Adrenal gland (tissue), 5 donors: Measurements from ENCODE around the gene NQO1.

Experiments used
- CTCF ChIP-seq, 6 experiments: fragments of 450-650 bp in 4 of 6; fragments of 200-600 bp in 2 of 6; sonication (generic) in 1 of 6; IDR thresholded peaks; 1 replicate in 5 of 6; 2 replicates in 1 of 6; pipeline versions ENCODE4 v1.5.1 to v1.8.0; 2016 to 2021; ENCODE audit warnings: antibody characterized with exemption in 6 of 6, mild to moderate bottlenecking in 2 of 6, moderate library complexity in 1 of 6
- POLR2A ChIP-seq, 2 donors: fragments of 450-650 bp; IDR thresholded peaks; one replicate each; pipeline ENCODE4 v1.6.1; 2017; ENCODE audit warnings: antibody characterized with exemption in 2 of 2, mild to moderate bottlenecking in 2 of 2, moderate library complexity in 1 of 2
- donor health status: DM: no; HTN: no; CAD: no.

- TF ChIP-seq CTCF (IDR thresholded peaks at IDR 0.05) (no peak), POLR2A (IDR thresholded peaks at IDR 0.05) (no peak)
Observed at GRCh38 chr16:69701866-69702265, 24.5 kb downstream of the NQO1 start.
